Stomach smooth muscle (tissue), 2 donors: ENCODE data around the gene ATP6V0D1.
"Not testable (repeated sequence)": the region's sequence is repeated elsewhere in the genome, so short reads cannot be mapped to it uniquely, and the experiment has no call there.

Experiments
- H3K27ac ChIP-seq: one replicate; pipeline ENCODE4 v1.7.0; 2013; ENCODE audit warnings: mild to moderate bottlenecking, low read length, inconsistent platforms
- H3K27me3 ChIP-seq, 2 donors: one replicate each; pipeline ENCODE4 v1.7.0; 2013; ENCODE audit warnings: low read length in 2 of 2; ENCODE audit not compliant: insufficient read depth in 2 of 2, control insufficient read depth in 1 of 2
- H3K36me3 ChIP-seq, 2 donors: one replicate each; pipeline ENCODE4 v1.7.0; 2013; ENCODE audit warnings: low read length in 2 of 2; ENCODE audit not compliant: control insufficient read depth in 2 of 2, insufficient read depth in 2 of 2
- H3K4me1 ChIP-seq: one replicate; pipeline ENCODE4 v1.7.0; 2013; ENCODE audit warnings: low read length; ENCODE audit not compliant: control insufficient read depth, insufficient read depth
- H3K4me3 ChIP-seq, 2 donors: one replicate each; pipeline ENCODE4 v1.7.0; 2013; ENCODE audit warnings: low read length in 2 of 2
- H3K9ac ChIP-seq, 2 donors: one replicate each; pipeline ENCODE4 v1.7.0; 2013; ENCODE audit warnings: low read length in 2 of 2, mild to moderate bottlenecking in 1 of 2
- H3K9me3 ChIP-seq, 2 donors: one replicate each; pipeline ENCODE4 v1.7.0; 2013; ENCODE audit warnings: low read length in 2 of 2; ENCODE audit not compliant: control insufficient read depth in 2 of 2
- donor health status: healthy.
- donor health status: Pancreatic carcinoma.

ATP6V0D1 gene

GRCh38 chr16:67490335-67491096 is 9.6 kb upstream of the ATP6V0D1 start:
- Histone ChIP-seq H3K4me1 (peaks cover 27% of the 10 kb centered on the region), H3K27ac (peak overlapping the region; percentile 88), H3K27me3 (no peaks in the 10 kb centered on the region), H3K9me3 (no peaks in the 10 kb centered on the region), H3K9ac (peak overlapping the region in 1 of 2 donors; percentile 25), H3K36me3 (no peaks in the 10 kb centered on the region), H3K4me3 (no peak overlapping the region)

- Histone ChIP-seq H3K36me3 (peaks cover 0 to under 1% of the 10 kb centered on the region in 2 donors), H3K4me1 (peaks cover 27% of the 10 kb centered on the region), H3K27me3 (no peaks in the 10 kb centered on the region), H3K4me3 (no peak overlapping the region), H3K27ac (peak overlapping the region; percentile 88), H3K9me3 (no peaks in the 10 kb centered on the region), H3K9ac (peak overlapping the region in 1 of 2 donors; percentile 23)
Measured at GRCh38 chr16:67489401-67490083, 8.6 kb upstream of the ATP6V0D1 start.

GRCh38 chr16:67487561-67487960 is 6.6 kb upstream of the ATP6V0D1 start:
- H3K27ac ChIP-seq, H3K9ac ChIP-seq, H3K9me3 ChIP-seq, H3K36me3 ChIP-seq, H3K27me3 ChIP-seq, H3K4me3 ChIP-seq: not testable (repeated sequence)
- H3K4me1 ChIP-seq = peaks cover 38% of the 10 kb centered on the region

GRCh38 chr16:67486805-67487204 is 5.8 kb upstream of the ATP6V0D1 start:
- Histone ChIP-seq H3K4me3 (no peak overlapping the region), H3K9me3 (no peaks in the 10 kb centered on the region), H3K27me3 (no peaks in the 10 kb centered on the region), H3K36me3 (peaks cover 3 to 6% of the 10 kb centered on the region in 2 donors), H3K9ac (no peak overlapping the region), H3K27ac (no peak overlapping the region), H3K4me1 (peaks cover 44% of the 10 kb centered on the region)

- Histone ChIP-seq H3K9me3 (no peaks in the 10 kb centered on the region), H3K36me3 (peaks cover 3 to 6% of the 10 kb centered on the region in 2 donors), H3K9ac (no peak overlapping the region), H3K4me1 (peaks cover 42% of the 10 kb centered on the region), H3K27me3 (no peaks in the 10 kb centered on the region), H3K27ac (peak overlapping the region; percentile 84), H3K4me3 (no peak overlapping the region)
Measured at GRCh38 chr16:67483731-67484525, 3.0 kb upstream of the ATP6V0D1 start.

GRCh38 chr16:67483150-67483549 is 2.2 kb upstream of the ATP6V0D1 start, which contains the start of gene AGRP:
Gene AGRP, minus strand, starts transcription at chr16:67483547. Its CDS starts 149 bp downstream, at chr16:67483398.
- Histone ChIP-seq H3K9me3 (no peaks in the 10 kb centered on the region), H3K9ac (peak within 1 kb of the TSS; percentile 21 to 86), H3K27ac (peak within 1 kb of the TSS; percentile 84), H3K4me1 (peaks cover 42% of the 10 kb centered on the region), H3K36me3 (peaks cover 3 to 6% of the 10 kb centered on the region in 2 donors), H3K4me3 (peak within 1 kb of the TSS; percentile 31 to 98), H3K27me3 (no peaks in the 10 kb centered on the region)

GRCh38 chr16:67482233-67482924 is 1.4 kb upstream of the ATP6V0D1 start:
- no peaks in the 10 kb centered on the region for H3K9me3 ChIP-seq
- peak overlapping the region; percentile 84 for H3K27ac ChIP-seq
- H3K27me3 ChIP-seq = no peaks in the 10 kb centered on the region
- peaks cover 3 to 6% of the 10 kb centered on the region in 2 donors for H3K36me3 ChIP-seq
- H3K4me3 ChIP-seq = peak overlapping the region; percentile 87 to 98
- peaks cover 42% of the 10 kb centered on the region for H3K4me1 ChIP-seq
- H3K9ac ChIP-seq = peak overlapping the region; percentile 86

GRCh38 chr16:67481561-67482232 is 740 bp upstream of the ATP6V0D1 start:
- Histone ChIP-seq H3K9ac (peak overlapping the region; percentile 86), H3K27me3 (no peaks in the 10 kb centered on the region), H3K36me3 (peaks cover 3 to 6% of the 10 kb centered on the region in 2 donors), H3K4me1 (peaks cover 42% of the 10 kb centered on the region), H3K4me3 (peak overlapping the region; percentile 87 to 98), H3K9me3 (no peaks in the 10 kb centered on the region), H3K27ac (peak overlapping the region; percentile 84)

GRCh38 chr16:67477960-67478554 is 2.9 kb downstream of the ATP6V0D1 start:
- Histone ChIP-seq H3K9me3 (no peaks in the 10 kb centered on the region), H3K9ac (no peak overlapping the region), H3K27ac (no peak overlapping the region), H3K36me3 (no peaks in the 10 kb centered on the region), H3K4me3 (no peak overlapping the region), H3K27me3 (no peaks in the 10 kb centered on the region), H3K4me1 (peaks cover 43% of the 10 kb centered on the region)
